ENCODE measurements around the gene EFNA1. TPM values are rescaled to one million over a fixed set of nuclear protein-coding genes. Genes with fewer than 3 reads are reported as not detected.

The EFNA1 gene
- polyA plus RNA-seq, 2 of the 4 experiments (the other 2 are of a cell fraction): 25.1 to 38.9 TPM

DNA sequence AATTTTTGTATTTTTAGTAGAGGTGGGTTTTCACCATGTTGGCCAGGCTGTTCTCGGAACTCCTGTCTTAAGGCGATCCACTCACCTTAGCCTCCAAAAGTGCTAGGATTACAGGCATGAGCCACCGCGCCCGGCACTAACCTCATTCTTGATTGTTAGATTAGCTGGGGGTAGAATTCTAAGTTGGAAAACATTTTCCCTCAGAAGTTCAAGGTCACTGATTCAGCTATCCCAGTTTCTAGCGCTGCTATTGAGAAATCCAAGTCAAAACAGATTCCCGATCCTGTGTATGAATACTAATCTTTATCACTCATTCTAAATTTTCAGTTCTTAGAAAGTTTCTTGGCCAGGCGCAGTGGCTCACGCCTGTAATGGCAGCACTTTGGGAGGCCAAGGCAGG is 24.4 kb upstream of the EFNA1 start:
- ChIA-PET CTCF (interaction anchor here (0.7 to 9.2 kb wide), 7 partner anchors 10 to 70 kb away, joined by 3 to 67 read pairs (median 5); partner anchors contain the start of gene KRTCAP2), POLR2A (no interaction called here)
- 84% methylated on average over 9 of the region's 9 CpGs for WGBS (ENCODE audit: missing lambda C conversion rate)
- H3K27ac ChIP-seq: no peak overlapping the region
- H3K4me3 ChIP-seq: no peak overlapping the region
- no peaks in the 10 kb centered on the region for H3K4me1 ChIP-seq
- FAIRE-seq (no peak), ATAC-seq (no peak), DNase-seq (ENCODE audit: low read depth in 1 of 2, low spot score in 1 of 2) (no peak)
- no peak overlapping the region for H3K4me2 ChIP-seq
- no peaks in the 10 kb centered on the region for H3K9me3 ChIP-seq
- no peak for TF ChIP-seq RNF2 (IDR thresholded peaks at IDR 0.05; ENCODE audit: borderline replicate concordance, low read depth)
- TF ChIP-seq ESRRA (IDR thresholded peaks at IDR 0.05; ENCODE audit: borderline replicate concordance, low read length): no peak
- TF ChIP-seq FOXS1 (CRISPR knock-in tag; IDR thresholded peaks at IDR 0.05): no peak
- TF ChIP-seq TP53 (CRISPR knock-in tag; IDR thresholded peaks at IDR 0.05): no peak
- TF ChIP-seq, protein P1, sequence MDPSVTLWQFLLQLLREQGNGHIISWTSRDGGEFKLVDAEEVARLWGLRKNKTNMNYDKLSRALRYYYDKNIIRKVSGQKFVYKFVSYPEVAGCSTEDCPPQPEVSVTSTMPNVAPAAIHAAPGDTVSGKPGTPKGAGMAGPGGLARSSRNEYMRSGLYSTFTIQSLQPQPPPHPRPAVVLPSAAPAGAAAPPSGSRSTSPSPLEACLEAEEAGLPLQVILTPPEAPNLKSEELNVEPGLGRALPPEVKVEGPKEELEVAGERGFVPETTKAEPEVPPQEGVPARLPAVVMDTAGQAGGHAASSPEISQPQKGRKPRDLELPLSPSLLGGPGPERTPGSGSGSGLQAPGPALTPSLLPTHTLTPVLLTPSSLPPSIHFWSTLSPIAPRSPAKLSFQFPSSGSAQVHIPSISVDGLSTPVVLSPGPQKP (IDR thresholded peaks at IDR 0.05; ENCODE audit: low read depth, low read length): no peak
- TF ChIP-seq NFE2L2 (conservative IDR thresholded peaks at IDR 0.05; ENCODE audit: low read length): no peak
- no peak for TF ChIP-seq EP300 (IDR thresholded peaks at IDR 0.05)
- TF ChIP-seq CBX8 (IDR thresholded peaks at IDR 0.05): no peak
- no peak for TF ChIP-seq MAZ (IDR thresholded peaks at IDR 0.05; ENCODE audit: borderline replicate concordance, low read depth, low read length)
- TF ChIP-seq EHF (CRISPR knock-in tag; IDR thresholded peaks at IDR 0.05): no peak
- TF ChIP-seq ZFP36 (IDR thresholded peaks at IDR 0.05; ENCODE audit: borderline replicate concordance, partially characterized antibody): no peak
- TF ChIP-seq, protein P2, sequence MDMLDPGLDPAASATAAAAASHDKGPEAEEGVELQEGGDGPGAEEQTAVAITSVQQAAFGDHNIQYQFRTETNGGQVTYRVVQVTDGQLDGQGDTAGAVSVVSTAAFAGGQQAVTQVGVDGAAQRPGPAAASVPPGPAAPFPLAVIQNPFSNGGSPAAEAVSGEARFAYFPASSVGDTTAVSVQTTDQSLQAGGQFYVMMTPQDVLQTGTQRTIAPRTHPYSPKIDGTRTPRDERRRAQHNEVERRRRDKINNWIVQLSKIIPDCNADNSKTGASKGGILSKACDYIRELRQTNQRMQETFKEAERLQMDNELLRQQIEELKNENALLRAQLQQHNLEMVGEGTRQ (IDR thresholded peaks at IDR 0.05): no peak
- TF ChIP-seq NPAS2 (CRISPR knock-in tag; IDR thresholded peaks at IDR 0.05; ENCODE audit: borderline replicate concordance): no peak
- no peak for TF ChIP-seq NR3C1 (IDR thresholded peaks at IDR 0.05)
- TF ChIP-seq BHLHE40 (IDR thresholded peaks at IDR 0.05; ENCODE audit: low read depth, low read length): no peak
- TF ChIP-seq HEYL (CRISPR knock-in tag; IDR thresholded peaks at IDR 0.05): no peak
- TF ChIP-seq, protein P3, sequence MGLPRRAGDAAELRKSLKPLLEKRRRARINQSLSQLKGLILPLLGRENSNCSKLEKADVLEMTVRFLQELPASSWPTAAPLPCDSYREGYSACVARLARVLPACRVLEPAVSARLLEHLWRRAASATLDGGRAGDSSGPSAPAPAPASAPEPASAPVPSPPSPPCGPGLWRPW (IDR thresholded peaks at IDR 0.05): no peak
- no peak for TF ChIP-seq FOSL2 (IDR thresholded peaks at IDR 0.05)
- no peak for TF ChIP-seq FOSL2 (CRISPR knock-in tag; IDR thresholded peaks at IDR 0.05)
- TF ChIP-seq, protein P4, sequence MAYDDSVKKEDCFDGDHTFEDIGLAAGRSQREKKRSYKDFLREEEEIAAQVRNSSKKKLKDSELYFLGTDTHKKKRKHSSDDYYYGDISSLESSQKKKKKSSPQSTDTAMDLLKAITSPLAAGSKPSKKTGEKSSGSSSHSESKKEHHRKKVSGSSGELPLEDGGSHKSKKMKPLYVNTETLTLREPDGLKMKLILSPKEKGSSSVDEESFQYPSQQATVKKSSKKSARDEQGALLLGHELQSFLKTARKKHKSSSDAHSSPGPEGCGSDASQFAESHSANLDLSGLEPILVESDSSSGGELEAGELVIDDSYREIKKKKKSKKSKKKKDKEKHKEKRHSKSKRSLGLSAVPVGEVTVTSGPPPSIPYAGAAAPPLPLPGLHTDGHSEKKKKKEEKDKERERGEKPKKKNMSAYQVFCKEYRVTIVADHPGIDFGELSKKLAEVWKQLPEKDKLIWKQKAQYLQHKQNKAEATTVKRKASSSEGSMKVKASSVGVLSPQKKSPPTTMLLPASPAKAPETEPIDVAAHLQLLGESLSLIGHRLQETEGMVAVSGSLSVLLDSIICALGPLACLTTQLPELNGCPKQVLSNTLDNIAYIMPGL (CRISPR knock-in tag; IDR thresholded peaks at IDR 0.05; ENCODE audit: borderline replicate concordance): no peak
- TF ChIP-seq, protein P5, sequence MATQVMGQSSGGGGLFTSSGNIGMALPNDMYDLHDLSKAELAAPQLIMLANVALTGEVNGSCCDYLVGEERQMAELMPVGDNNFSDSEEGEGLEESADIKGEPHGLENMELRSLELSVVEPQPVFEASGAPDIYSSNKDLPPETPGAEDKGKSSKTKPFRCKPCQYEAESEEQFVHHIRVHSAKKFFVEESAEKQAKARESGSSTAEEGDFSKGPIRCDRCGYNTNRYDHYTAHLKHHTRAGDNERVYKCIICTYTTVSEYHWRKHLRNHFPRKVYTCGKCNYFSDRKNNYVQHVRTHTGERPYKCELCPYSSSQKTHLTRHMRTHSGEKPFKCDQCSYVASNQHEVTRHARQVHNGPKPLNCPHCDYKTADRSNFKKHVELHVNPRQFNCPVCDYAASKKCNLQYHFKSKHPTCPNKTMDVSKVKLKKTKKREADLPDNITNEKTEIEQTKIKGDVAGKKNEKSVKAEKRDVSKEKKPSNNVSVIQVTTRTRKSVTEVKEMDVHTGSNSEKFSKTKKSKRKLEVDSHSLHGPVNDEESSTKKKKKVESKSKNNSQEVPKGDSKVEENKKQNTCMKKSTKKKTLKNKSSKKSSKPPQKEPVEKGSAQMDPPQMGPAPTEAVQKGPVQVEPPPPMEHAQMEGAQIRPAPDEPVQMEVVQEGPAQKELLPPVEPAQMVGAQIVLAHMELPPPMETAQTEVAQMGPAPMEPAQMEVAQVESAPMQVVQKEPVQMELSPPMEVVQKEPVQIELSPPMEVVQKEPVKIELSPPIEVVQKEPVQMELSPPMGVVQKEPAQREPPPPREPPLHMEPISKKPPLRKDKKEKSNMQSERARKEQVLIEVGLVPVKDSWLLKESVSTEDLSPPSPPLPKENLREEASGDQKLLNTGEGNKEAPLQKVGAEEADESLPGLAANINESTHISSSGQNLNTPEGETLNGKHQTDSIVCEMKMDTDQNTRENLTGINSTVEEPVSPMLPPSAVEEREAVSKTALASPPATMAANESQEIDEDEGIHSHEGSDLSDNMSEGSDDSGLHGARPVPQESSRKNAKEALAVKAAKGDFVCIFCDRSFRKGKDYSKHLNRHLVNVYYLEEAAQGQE (IDR thresholded peaks at IDR 0.05): no peak

Measured in A549 (cell line).